Transverse colon (tissue), 4 donors: ENCODE results near the gene CRYGD. TPM values are rescaled to one million over a fixed set of nuclear protein-coding genes. Genes with fewer than 3 reads are reported as not detected.

Source experiments
- DNase-seq: peaks from one replicate; pipeline ENCODE4 v3.0.0-alpha.2; 2019
- H3K27ac ChIP-seq, 4 donors: fragments of 200-600 bp; sonication (generic); 2 replicates each; pipeline ENCODE4 v1.5.1; 2016 to 2018; ENCODE audit warnings: inconsistent platforms in 4 of 4
- H3K27me3 ChIP-seq: fragments of 200-600 bp; sonication (generic); 2 replicates; pipeline ENCODE4 v1.5.1; 2017; ENCODE audit warnings: inconsistent platforms
- H3K36me3 ChIP-seq, 4 donors: fragments of 200-600 bp; sonication (generic); 2 replicates each; pipeline ENCODE4 v1.5.1; 2017 to 2019; ENCODE audit warnings: inconsistent platforms in 4 of 4
- H3K4me1 ChIP-seq, 4 donors: fragments of 200-600 bp; sonication (generic); 2 replicates each; pipeline ENCODE4 v1.5.1; 2017 to 2020; ENCODE audit warnings: inconsistent platforms in 4 of 4
- H3K4me3 ChIP-seq, 4 donors: fragments of 200-600 bp; sonication (generic); 1 replicate in 1 of 4; 2 replicates in 3 of 4; pipeline versions ENCODE4 v1.5.1 to v1.6.1; 2017 to 2019; ENCODE audit warnings: inconsistent platforms in 4 of 4
- H3K9me3 ChIP-seq, 2 donors: fragments of 200-600 bp; sonication (generic); 2 replicates each; pipeline ENCODE4 v1.5.1; 2017 to 2019; ENCODE audit warnings: inconsistent platforms in 2 of 2
- EP300 ChIP-seq: sonication (generic); formaldehyde crosslinking; IDR thresholded peaks from one replicate; pipeline ENCODE4 v1.6.1; 2017; ENCODE audit warnings: antibody characterized with exemption, low read depth
- POLR2A ChIP-seq: fragments of 450-650 bp; IDR thresholded peaks from one replicate; pipeline ENCODE4 v1.6.1; 2016; ENCODE audit warnings: antibody characterized with exemption, mild to moderate bottlenecking, moderate library complexity
- POLR2AphosphoS5 ChIP-seq, 3 donors: sonication (generic); formaldehyde crosslinking; IDR thresholded peaks; one replicate each; pipeline ENCODE4 v1.6.1; 2016; ENCODE audit warnings: antibody characterized with exemption in 3 of 3
- WGBS, 2 donors: methylation state at CpG; one replicate each; pipeline ENCODE4 v1.1.5; 2018; ENCODE audit warnings: low coverage in 1 of 2; 5-methylcytosine and 5-hydroxymethylcytosine counted together
- in situ Hi-C, 4 donors: fragments of 200-750 bp; cut with MboI; loops; one replicate each; pipeline versions ENCODE4 v1.15.0 to v1.15.1; 2017; ENCODE audit warnings: low sequenced_read_pairs in 3 of 4, low pct_ligation_motif_present in 1 of 4, low pct_unique_long_range_greater_than_20kb in 1 of 4
- intact Hi-C: fragments of 100-400 bp; cut with DNase I; formaldehyde crosslinking; loops from one replicate; pipeline ENCODE4 v1.15.1; 2023; ENCODE audit warnings: low total_unique reads
- total RNA-seq, 4 donors: library from RNA; depleted of rRNA; stranded (reverse); fragments of >200 nt; gene quantifications; one replicate each; pipeline ENCODE4 v1.1.0, GENCODE V29; 2016
- TF ChIP-seq, protein P1 (sequence below), 5 experiments: fragments of 200-600 bp in 3 of 5; fragments of 450-650 bp in 2 of 5; sonication (generic) in 3 of 5; IDR thresholded peaks; 1 replicate in 2 of 5; 2 replicates in 3 of 5; pipeline ENCODE4 v1.5.1; 2016 to 2017; ENCODE audit warnings: antibody characterized with exemption in 5 of 5, inconsistent platforms in 3 of 5, mild to moderate bottlenecking in 2 of 5, moderate library complexity in 1 of 5

CRYGD gene
- total RNA-seq, 4 donors from 2014 or later: not detected

- TF ChIP-seq EP300: no peak
- TF ChIP-seq POLR2A: no peak
- TF ChIP-seq, protein P1, sequence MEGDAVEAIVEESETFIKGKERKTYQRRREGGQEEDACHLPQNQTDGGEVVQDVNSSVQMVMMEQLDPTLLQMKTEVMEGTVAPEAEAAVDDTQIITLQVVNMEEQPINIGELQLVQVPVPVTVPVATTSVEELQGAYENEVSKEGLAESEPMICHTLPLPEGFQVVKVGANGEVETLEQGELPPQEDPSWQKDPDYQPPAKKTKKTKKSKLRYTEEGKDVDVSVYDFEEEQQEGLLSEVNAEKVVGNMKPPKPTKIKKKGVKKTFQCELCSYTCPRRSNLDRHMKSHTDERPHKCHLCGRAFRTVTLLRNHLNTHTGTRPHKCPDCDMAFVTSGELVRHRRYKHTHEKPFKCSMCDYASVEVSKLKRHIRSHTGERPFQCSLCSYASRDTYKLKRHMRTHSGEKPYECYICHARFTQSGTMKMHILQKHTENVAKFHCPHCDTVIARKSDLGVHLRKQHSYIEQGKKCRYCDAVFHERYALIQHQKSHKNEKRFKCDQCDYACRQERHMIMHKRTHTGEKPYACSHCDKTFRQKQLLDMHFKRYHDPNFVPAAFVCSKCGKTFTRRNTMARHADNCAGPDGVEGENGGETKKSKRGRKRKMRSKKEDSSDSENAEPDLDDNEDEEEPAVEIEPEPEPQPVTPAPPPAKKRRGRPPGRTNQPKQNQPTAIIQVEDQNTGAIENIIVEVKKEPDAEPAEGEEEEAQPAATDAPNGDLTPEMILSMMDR (IDR thresholded peaks at IDR 0.05): no peak
- no peak for TF ChIP-seq POLR2AphosphoS5 (IDR thresholded peaks at IDR 0.05)
- in situ Hi-C loops (no loop called here), intact Hi-C loops (no loop called here)
- no peak for DNase-seq
- WGBS, 2 donors: 40 to 68% methylated on average over 1 of the region's 1 CpG
- Histone ChIP-seq H3K4me1 (no peaks in the 10 kb centered on the region), H3K27me3 (no peaks in the 10 kb centered on the region), H3K36me3 (no peaks in the 10 kb centered on the region), H3K27ac (no peak overlapping the region), H3K9me3 (peaks cover 0 to 3% of the 10 kb centered on the region in 2 donors), H3K4me3 (no peak overlapping the region)
Observed at GRCh38 chr2:208086029-208086428, 38.3 kb downstream of the CRYGD start.

DNA sequence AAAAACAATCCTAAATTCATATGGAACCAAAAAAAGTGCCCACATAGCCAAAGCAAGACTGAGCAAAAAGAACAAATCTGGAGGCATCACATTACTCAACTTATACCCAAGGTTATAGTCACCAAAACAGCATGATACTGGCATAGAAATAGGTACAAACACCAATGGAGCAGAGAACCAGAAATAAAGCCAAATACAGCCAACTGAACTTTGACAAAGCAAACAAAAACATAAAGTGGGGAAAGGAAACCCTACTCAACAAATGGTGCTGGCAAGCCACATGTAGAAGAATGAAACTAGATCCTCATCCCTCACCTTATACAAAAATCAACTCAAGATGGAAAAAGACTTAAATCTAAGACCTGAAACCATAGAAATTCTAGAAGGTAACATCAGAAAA lies 40.5 kb downstream of the CRYGD start:
- TF ChIP-seq, protein P1 (IDR thresholded peaks at IDR 0.05): no peak
- TF ChIP-seq POLR2A (no peak), EP300 (no peak), POLR2AphosphoS5 (IDR thresholded peaks at IDR 0.05) (no peak)
- H3K9me3 ChIP-seq: no peaks in the 10 kb centered on the region
- H3K27ac ChIP-seq: no peak overlapping the region
- no peak for DNase-seq
- in situ Hi-C loops: no loop called here
- no peak overlapping the region for H3K4me3 ChIP-seq
- intact Hi-C loops: no loop called here
- H3K27me3 ChIP-seq: no peaks in the 10 kb centered on the region
- no peaks in the 10 kb centered on the region for H3K4me1 ChIP-seq
- no peaks in the 10 kb centered on the region for H3K36me3 ChIP-seq

GRCh38 chr2:208077276-208077675 lies 47.0 kb downstream of the CRYGD start:
- 66 to 82% methylated on average over 2 of the region's 2 CpGs for WGBS, 2 donors
- in situ Hi-C loops: no loop called here
- intact Hi-C loops: no loop called here

DNA sequence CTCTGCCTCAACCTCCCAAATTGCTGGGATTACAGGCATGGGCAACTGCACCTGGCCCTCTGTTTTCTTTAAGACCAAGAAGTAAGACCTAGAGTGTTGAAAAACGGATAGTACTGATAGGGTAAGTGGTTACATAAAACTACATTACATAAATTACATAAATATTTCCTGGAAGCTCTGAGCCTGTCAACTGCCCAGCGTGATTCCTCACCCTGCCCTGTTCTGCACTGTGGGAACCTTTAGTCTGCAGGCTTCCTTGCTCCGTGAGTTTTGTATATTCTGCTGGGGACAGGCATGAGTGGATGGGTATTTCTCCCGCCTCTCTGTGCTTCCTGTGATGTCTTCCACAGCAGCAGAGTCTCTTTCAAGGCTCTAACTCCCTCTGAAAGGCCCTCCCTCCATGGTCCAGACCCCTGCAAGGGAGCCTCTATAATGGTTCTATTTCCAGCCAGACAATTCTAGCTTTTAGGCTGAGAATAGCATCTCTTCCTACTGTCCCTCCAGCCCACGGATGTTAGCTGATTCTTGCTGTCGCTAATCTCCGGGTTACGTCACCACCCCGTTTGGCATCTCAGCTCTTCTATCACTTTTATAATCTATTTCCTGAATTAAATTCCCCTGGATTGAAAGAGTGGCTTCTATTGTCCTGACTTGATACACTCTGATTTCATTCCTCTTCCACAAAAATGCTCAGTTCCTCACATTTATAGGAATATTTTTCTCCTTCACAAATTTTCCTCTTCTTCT lies 49.5 kb downstream of the CRYGD start:
- DNase-seq: no peak
- no peaks in the 10 kb centered on the region for H3K9me3 ChIP-seq
- 50 to 58% methylated on average over 8 to 9 of the region's 9 CpGs for WGBS, 2 donors
- H3K27ac ChIP-seq: no peak overlapping the region
- no peaks in the 10 kb centered on the region for H3K36me3 ChIP-seq
- no peak overlapping the region for H3K4me3 ChIP-seq
- TF ChIP-seq POLR2A (no peak), EP300 (no peak), POLR2AphosphoS5 (IDR thresholded peaks at IDR 0.05) (no peak)
- TF ChIP-seq, protein P1 (IDR thresholded peaks at IDR 0.05): no peak
- in situ Hi-C loops: no loop called here
- no peaks in the 10 kb centered on the region for H3K27me3 ChIP-seq
- intact Hi-C loops: no loop called here
- H3K4me1 ChIP-seq: peaks cover 0 to 6% (median 0%) of the 10 kb centered on the region in 4 donors

More at GRCh38 chr2:208077276-208077675, 47.0 kb downstream of the CRYGD start:
- Histone ChIP-seq H3K27me3 (no peaks in the 10 kb centered on the region), H3K27ac (no peak overlapping the region), H3K4me3 (no peak overlapping the region), H3K9me3 (no peaks in the 10 kb centered on the region), H3K36me3 (no peaks in the 10 kb centered on the region), H3K4me1 (peaks cover 0 to 6% (median 0%) of the 10 kb centered on the region in 4 donors)
- no peak for TF ChIP-seq POLR2AphosphoS5 (IDR thresholded peaks at IDR 0.05)
- TF ChIP-seq, protein P1 (IDR thresholded peaks at IDR 0.05): no peak
- no peak for TF ChIP-seq EP300
- TF ChIP-seq POLR2A: no peak
- no peak for DNase-seq
